ENCODE data around the gene TSPO. TPM values are rescaled to one million over a fixed set of nuclear protein-coding genes. Genes with fewer than 3 reads are reported as not detected.

Gene TSPO
- total RNA-seq, 1 donor = 222 TPM

- H3K4me3 ChIP-seq (ENCODE audit: low read depth, low read length) = no peak overlapping the region
- TF ChIP-seq, protein P1, sequence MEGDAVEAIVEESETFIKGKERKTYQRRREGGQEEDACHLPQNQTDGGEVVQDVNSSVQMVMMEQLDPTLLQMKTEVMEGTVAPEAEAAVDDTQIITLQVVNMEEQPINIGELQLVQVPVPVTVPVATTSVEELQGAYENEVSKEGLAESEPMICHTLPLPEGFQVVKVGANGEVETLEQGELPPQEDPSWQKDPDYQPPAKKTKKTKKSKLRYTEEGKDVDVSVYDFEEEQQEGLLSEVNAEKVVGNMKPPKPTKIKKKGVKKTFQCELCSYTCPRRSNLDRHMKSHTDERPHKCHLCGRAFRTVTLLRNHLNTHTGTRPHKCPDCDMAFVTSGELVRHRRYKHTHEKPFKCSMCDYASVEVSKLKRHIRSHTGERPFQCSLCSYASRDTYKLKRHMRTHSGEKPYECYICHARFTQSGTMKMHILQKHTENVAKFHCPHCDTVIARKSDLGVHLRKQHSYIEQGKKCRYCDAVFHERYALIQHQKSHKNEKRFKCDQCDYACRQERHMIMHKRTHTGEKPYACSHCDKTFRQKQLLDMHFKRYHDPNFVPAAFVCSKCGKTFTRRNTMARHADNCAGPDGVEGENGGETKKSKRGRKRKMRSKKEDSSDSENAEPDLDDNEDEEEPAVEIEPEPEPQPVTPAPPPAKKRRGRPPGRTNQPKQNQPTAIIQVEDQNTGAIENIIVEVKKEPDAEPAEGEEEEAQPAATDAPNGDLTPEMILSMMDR (IDR thresholded peaks at IDR 0.05; ENCODE audit: insufficient read depth, low read length) = no peak
- no peak for DNase-seq (ENCODE audit: low read depth)
Observed at GRCh38 chr22:43160497-43161126, 9.3 kb downstream of the TSPO start.

- TF ChIP-seq, protein P1 (IDR thresholded peaks at IDR 0.05; ENCODE audit: insufficient read depth, low read length) = no peak
- no peak for DNase-seq (ENCODE audit: low read depth)
- H3K4me3 ChIP-seq (ENCODE audit: low read depth, low read length) = no peak overlapping the region
Observed at GRCh38 chr22:43162412-43163150, 11.2 kb downstream of the TSPO start.

DNA sequence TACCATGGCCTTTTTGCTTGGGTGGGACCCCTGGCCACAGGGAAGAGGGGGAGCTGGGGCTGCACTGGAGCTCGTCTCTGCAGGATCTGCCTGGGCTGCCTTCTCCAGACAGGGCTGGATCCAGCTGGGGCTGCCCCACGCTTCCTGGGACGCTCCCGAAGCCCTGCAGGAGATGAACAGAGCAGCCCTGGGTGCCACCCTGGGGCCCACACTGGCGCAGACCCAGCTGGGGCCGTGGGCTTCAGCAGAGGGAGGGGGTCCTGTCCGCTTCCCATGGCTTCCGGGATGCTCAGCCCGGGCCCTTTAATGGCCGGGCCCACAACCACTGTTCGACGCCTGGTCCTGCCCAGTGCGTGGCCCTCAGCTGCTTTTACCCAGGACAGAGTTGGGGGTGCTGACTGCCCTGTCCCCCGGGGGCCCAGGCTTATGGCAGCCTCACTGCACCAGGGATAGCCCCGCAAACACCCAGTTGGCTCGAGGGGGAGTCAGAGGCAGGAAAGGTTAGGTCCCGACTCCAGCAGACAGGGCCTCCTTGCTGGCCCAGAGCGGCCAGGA lies 12.0 kb downstream of the TSPO start:
- TF ChIP-seq, protein P1 (IDR thresholded peaks at IDR 0.05; ENCODE audit: insufficient read depth, low read length) = no peak
- H3K4me3 ChIP-seq (ENCODE audit: low read depth, low read length) = no peak overlapping the region
- DNase-seq (ENCODE audit: low read depth) = no peak

DNA sequence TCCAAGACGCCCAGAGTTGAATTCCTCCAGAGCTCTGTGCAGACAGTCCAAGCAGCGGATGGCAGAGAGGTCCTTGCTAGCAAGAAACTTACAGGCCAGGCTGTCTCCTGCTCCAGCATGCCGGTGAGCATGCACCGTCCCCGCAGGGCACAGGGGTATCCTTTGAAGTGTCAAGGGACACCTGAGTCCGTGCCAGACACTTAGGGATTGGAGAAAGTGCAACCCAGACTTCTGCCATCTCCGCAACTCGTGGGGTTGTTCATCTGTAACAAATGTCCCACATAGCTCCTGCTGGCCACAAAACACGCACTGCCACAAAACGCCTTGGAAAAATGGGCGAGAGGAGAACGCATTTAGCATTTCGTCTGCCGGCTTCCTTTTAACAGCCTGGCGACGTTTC lies 13.3 kb downstream of the TSPO start:
- H3K4me3 ChIP-seq (ENCODE audit: low read depth, low read length) = no peak overlapping the region
- TF ChIP-seq, protein P1 (IDR thresholded peaks at IDR 0.05; ENCODE audit: insufficient read depth, low read length) = no peak
- DNase-seq (ENCODE audit: low read depth) = no peak

- no peak overlapping the region for H3K4me3 ChIP-seq (ENCODE audit: low read depth, low read length)
- TF ChIP-seq, protein P1 (IDR thresholded peaks at IDR 0.05; ENCODE audit: insufficient read depth, low read length) = no peak
- DNase-seq (ENCODE audit: low read depth) = no peak
Observed at GRCh38 chr22:43166132-43166930, 15.0 kb downstream of the TSPO start.

DNA sequence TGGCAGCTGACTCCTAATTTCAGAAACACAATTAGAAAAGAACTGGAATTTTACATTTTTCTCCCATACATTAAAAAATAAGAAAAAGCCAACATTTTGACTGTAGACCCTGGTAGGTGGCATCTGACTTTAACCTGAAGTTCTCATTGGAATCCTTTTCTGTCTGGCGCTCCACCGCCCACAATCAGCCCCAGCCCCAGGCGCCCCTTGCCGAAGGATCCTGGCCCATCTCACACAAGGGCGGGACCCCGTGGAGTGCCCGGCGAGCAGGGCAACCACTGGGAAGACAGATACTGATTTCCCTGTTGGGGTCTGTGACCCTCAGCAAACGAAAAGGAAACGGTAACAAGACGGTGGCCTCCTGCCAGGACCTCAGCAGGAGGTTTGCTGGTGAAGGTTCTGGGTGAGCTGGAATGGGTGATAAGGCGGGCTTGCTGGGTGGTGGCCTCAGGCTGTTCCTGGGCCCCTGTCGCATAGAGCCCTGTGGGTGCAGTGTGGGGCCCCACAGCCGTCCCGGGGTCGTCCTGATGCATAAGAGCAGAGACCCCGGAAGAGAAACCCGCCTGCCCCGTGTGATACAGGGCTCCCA lies 15.7 kb downstream of the TSPO start:
- no peak overlapping the region for H3K4me3 ChIP-seq (ENCODE audit: low read depth, low read length)
- DNase-seq (ENCODE audit: low read depth) = no peak
- TF ChIP-seq, protein P1 (IDR thresholded peaks at IDR 0.05; ENCODE audit: insufficient read depth, low read length) = no peak

Data from fibroblast of the aortic adventitia (primary cell).